ENCODE measurements around the gene NFIA. TPM values are rescaled to one million over a fixed set of nuclear protein-coding genes. Genes with fewer than 3 reads are reported as not detected.

Gene NFIA
- total and polyA plus RNA-seq, 10 of the 15 experiments (the other 5 are each of a cell fraction or from before 2014, with no cell fraction given), result 0.10 to 0.16 TPM; not detected in 8

GRCh38 chr1:61370913-61371279 is 288.5 kb downstream of the NFIA start:
- no peaks in the 10 kb centered on the region for H3K36me3 ChIP-seq (ENCODE audit: control insufficient read depth in 2 of 2, insufficient read depth in 2 of 2, low read length in 1 of 2)
- H3K27ac ChIP-seq (ENCODE audit: control insufficient read depth, insufficient read depth), result no peak overlapping the region
- TF ChIP-seq, protein P1, sequence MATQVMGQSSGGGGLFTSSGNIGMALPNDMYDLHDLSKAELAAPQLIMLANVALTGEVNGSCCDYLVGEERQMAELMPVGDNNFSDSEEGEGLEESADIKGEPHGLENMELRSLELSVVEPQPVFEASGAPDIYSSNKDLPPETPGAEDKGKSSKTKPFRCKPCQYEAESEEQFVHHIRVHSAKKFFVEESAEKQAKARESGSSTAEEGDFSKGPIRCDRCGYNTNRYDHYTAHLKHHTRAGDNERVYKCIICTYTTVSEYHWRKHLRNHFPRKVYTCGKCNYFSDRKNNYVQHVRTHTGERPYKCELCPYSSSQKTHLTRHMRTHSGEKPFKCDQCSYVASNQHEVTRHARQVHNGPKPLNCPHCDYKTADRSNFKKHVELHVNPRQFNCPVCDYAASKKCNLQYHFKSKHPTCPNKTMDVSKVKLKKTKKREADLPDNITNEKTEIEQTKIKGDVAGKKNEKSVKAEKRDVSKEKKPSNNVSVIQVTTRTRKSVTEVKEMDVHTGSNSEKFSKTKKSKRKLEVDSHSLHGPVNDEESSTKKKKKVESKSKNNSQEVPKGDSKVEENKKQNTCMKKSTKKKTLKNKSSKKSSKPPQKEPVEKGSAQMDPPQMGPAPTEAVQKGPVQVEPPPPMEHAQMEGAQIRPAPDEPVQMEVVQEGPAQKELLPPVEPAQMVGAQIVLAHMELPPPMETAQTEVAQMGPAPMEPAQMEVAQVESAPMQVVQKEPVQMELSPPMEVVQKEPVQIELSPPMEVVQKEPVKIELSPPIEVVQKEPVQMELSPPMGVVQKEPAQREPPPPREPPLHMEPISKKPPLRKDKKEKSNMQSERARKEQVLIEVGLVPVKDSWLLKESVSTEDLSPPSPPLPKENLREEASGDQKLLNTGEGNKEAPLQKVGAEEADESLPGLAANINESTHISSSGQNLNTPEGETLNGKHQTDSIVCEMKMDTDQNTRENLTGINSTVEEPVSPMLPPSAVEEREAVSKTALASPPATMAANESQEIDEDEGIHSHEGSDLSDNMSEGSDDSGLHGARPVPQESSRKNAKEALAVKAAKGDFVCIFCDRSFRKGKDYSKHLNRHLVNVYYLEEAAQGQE (IDR thresholded peaks at IDR 0.05; ENCODE audit: low read depth, low read length), result no peak
- TF ChIP-seq EGR1 (IDR thresholded peaks at IDR 0.05; ENCODE audit: borderline replicate concordance in 1 of 2, low read depth in 2 of 2, low read length in 2 of 2) (no peak), JUNB (IDR thresholded peaks at IDR 0.05) (no peak), YBX1 (IDR thresholded peaks at IDR 0.05) (no peak), HCFC1 (IDR thresholded peaks at IDR 0.05; ENCODE audit: low read length) (no peak), IRF4 (IDR thresholded peaks at IDR 0.05; ENCODE audit: low read depth, low read length) (no peak), SREBF2 (IDR thresholded peaks at IDR 0.05; ENCODE audit: low read length) (no peak), CHD2 (IDR thresholded peaks at IDR 0.05; ENCODE audit: borderline replicate concordance, low read depth, low read length) (no peak), E2F4 (IDR thresholded peaks at IDR 0.05; ENCODE audit: low read depth, low read length) (no peak), NR2F1 (conservative IDR thresholded peaks at IDR 0.05) (no peak), NFXL1 (IDR thresholded peaks at IDR 0.05; ENCODE audit: borderline replicate concordance) (no peak), MEF2A (IDR thresholded peaks at IDR 0.05; ENCODE audit: insufficient read depth, low read depth, low read length) (no peak), PAX5 (IDR thresholded peaks at IDR 0.05; ENCODE audit: borderline replicate concordance, low read depth, low read length) (no peak)
- TF ChIP-seq, protein P2, sequence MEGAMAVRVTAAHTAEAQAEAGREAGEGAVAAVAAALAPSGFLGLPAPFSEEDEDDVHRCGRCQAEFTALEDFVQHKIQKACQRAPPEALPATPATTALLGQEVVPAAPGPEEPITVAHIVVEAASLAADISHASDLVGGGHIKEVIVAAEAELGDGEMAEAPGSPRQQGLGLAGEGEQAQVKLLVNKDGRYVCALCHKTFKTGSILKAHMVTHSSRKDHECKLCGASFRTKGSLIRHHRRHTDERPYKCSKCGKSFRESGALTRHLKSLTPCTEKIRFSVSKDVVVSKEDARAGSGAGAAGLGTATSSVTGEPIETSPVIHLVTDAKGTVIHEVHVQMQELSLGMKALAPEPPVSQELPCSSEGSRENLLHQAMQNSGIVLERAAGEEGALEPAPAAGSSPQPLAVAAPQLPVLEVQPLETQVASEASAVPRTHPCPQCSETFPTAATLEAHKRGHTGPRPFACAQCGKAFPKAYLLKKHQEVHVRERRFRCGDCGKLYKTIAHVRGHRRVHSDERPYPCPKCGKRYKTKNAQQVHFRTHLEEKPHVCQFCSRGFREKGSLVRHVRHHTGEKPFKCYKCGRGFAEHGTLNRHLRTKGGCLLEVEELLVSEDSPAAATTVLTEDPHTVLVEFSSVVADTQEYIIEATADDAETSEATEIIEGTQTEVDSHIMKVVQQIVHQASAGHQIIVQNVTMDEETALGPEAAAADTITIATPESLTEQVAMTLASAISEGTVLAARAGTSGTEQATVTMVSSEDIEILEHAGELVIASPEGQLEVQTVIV (IDR thresholded peaks at IDR 0.05; ENCODE audit: borderline replicate concordance, partially characterized antibody), result no peak
- TF ChIP-seq, protein P3, sequence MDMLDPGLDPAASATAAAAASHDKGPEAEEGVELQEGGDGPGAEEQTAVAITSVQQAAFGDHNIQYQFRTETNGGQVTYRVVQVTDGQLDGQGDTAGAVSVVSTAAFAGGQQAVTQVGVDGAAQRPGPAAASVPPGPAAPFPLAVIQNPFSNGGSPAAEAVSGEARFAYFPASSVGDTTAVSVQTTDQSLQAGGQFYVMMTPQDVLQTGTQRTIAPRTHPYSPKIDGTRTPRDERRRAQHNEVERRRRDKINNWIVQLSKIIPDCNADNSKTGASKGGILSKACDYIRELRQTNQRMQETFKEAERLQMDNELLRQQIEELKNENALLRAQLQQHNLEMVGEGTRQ (IDR thresholded peaks at IDR 0.05; ENCODE audit: borderline replicate concordance, low read depth, low read length), result no peak
- H3K4me2 ChIP-seq (ENCODE audit: control insufficient read depth, insufficient read depth), result no peak overlapping the region
- H3K79me2 ChIP-seq (ENCODE audit: control insufficient read depth, insufficient read depth, low read length), result no peaks in the 10 kb centered on the region
- CTCF ChIA-PET, result no interaction called here
- no peaks in the 10 kb centered on the region for H3K9me3 ChIP-seq (replicated peaks; ENCODE audit: control insufficient read depth, insufficient read depth, low read length)
- intact Hi-C loops (cut with micrococcal nuclease; ENCODE audit: unreplicated experiment), result no loop called here
- RAD21 ChIA-PET (ENCODE audit: unreplicated experiment), result no interaction called here
- no peaks in the 10 kb centered on the region for H4K20me1 ChIP-seq (ENCODE audit: control insufficient read depth, insufficient read depth)
- POLR2A ChIA-PET, result no interaction called here
- FAIRE-seq, result no peak
- peaks cover 0 to 3% of the 10 kb centered on the region in 2 experiments; a peak in 2 of 4 replicates for H3K27me3 ChIP-seq (replicated peaks in 1 of 2; ENCODE audit: control insufficient read depth in 2 of 2, insufficient read depth in 2 of 2, low read length in 1 of 2)
- no peak for ATAC-seq
- H3K4me1 ChIP-seq (ENCODE audit: control insufficient read depth, insufficient read depth, low read length), result no peaks in the 10 kb centered on the region
- in situ Hi-C loops (cut with MboI), result no loop called here
- H3K9ac ChIP-seq (ENCODE audit: control insufficient read depth, insufficient read depth, low read length), result no peak overlapping the region
- H3K4me3 ChIP-seq, result no peak overlapping the region
- no peak for DNase-seq (ENCODE audit: low read depth, low spot score)
- BruUV-seq (replicated peaks), result no TSS peak
- 2% methylated on average over 2 of the region's 2 CpGs for WGBS (ENCODE audit: insufficient coverage, insufficient replicate concordance, low lambda C conversion rate, missing lambda C conversion rate)
- no peak overlapping the region for H2AFZ ChIP-seq (ENCODE audit: control insufficient read depth, low read depth, low read length)
- SMC1A ChIA-PET (ENCODE audit: uncharacterized antibody, unreplicated experiment), result no interaction called here

Measured in GM12878 (cell line).